HCT116 (cell line): ENCODE measurements around the gene MIA. TPM values are rescaled to one million over a fixed set of nuclear protein-coding genes. Genes with fewer than 3 reads are reported as not detected.

ENCODE experiments used
- ATAC-seq: fragments of 200-7000 bp; cut with Tn5 transposase; 2 replicates; pipeline ENCODE4 v1.9.1; 2020; ENCODE audit warnings: mild to moderate bottlenecking, moderate library complexity
- BruUV-seq: library from RNA; stranded (reverse); fragments of 400-500 nt; replicated peaks from 2 replicates; lab custom pipeline; 2021; lab: Mats Ljungman, UMichigan
- CTCF ChIA-PET: fragments of 300-600 bp; sonication (Branson Sonifier 250); formaldehyde crosslinking; loops from one replicate; lab custom pipeline; 2021; ENCODE audit warnings: antibody characterized with exemption; lab: Charles Lee
- POLR2A ChIA-PET: fragments of 300-600, 350-600 bp; sonication (Branson Sonifier 250); formaldehyde crosslinking; loops from one replicate; lab custom pipeline; 2021; ENCODE audit warnings: antibody characterized with exemption; lab: Charles Lee
- RAD21 ChIA-PET, 2 experiments: fragments of 300-600 bp; sonication (Branson Sonifier 250); formaldehyde crosslinking; loops; one replicate each; lab custom pipeline; 2023; ENCODE audit warnings: low total read pairs in 2 of 2; ENCODE audit not compliant: uncharacterized antibody in 2 of 2, unreplicated experiment in 2 of 2, low non-redundant PET in 1 of 2; lab: Charles Lee
- DNase-seq: peaks from one replicate; pipeline ENCODE4 v3.0.0-alpha.2; 2010; ENCODE audit warnings: low read depth, low spot score
- H2AFZ ChIP-seq: fragments of 200-600 bp; shearing (Covaris generic), sonication (generic); 2 replicates; pipeline ENCODE4 v1.6.1; 2017; ENCODE audit warnings: low read depth, mixed run types, mixed read lengths, antibody characterized with exemption, low read length; ENCODE audit not compliant: poor library complexity, severe bottlenecking
- H3K27ac ChIP-seq: 2 replicates; pipeline ENCODE4 v1.5.1; 2012; ENCODE audit warnings: low read depth, low read length
- H3K27me3 ChIP-seq: fragments of 200-600 bp; sonication (generic); 2 replicates; pipeline ENCODE4 v1.6.1; 2016; ENCODE audit warnings: mixed run types, low read length, mixed read lengths; ENCODE audit not compliant: insufficient read depth
- H3K36me3 ChIP-seq, 2 experiments: fragments of 200-500 bp in 1 of 2; fragments of 200-600 bp in 1 of 2; sonication (Bioruptor generic) in 1 of 2; sonication (generic) in 1 of 2; 2 replicates each; pipeline versions ENCODE4 v1.5.1 to v1.6.1; 2014 to 2016; ENCODE audit warnings: low read length in 2 of 2, inconsistent platforms in 1 of 2, mixed read lengths in 1 of 2, mixed run types in 1 of 2; ENCODE audit not compliant: insufficient read depth in 2 of 2, control insufficient read depth in 1 of 2
- H3K4me1 ChIP-seq, 2 experiments: fragments of 200-600 bp in 1 of 2; sonication (generic) in 1 of 2; 2 replicates each; pipeline versions ENCODE4 v1.5.1 to v1.6.1; 2012 to 2017; ENCODE audit warnings: low read length in 2 of 2, inconsistent platforms in 1 of 2, mild to moderate bottlenecking in 1 of 2, mixed read lengths in 1 of 2, mixed run types in 1 of 2, moderate library complexity in 1 of 2; ENCODE audit not compliant: insufficient read depth in 2 of 2, control insufficient read depth in 1 of 2
- H3K4me2 ChIP-seq: fragments of 200-600 bp; sonication (generic); 2 replicates; pipeline ENCODE4 v1.6.1; 2017; ENCODE audit warnings: mixed run types, low read length, mixed read lengths
- H3K4me3 ChIP-seq, 2 experiments: fragments of 200-600 bp in 1 of 2; sonication (generic) in 1 of 2; replicated peaks in 1 of 2; 2 replicates each; pipeline ENCODE4 v1.5.1; 2011 to 2016; ENCODE audit warnings: low read length in 2 of 2, control low read depth in 1 of 2, low read depth in 1 of 2, mild to moderate bottlenecking in 1 of 2, mixed read lengths in 1 of 2, mixed run types in 1 of 2
- H3K79me2 ChIP-seq: fragments of 200-600 bp; sonication (generic); 2 replicates; pipeline ENCODE4 v1.6.1; 2017; ENCODE audit warnings: mild to moderate bottlenecking, mixed run types, low read length, moderate library complexity, mixed read lengths; ENCODE audit not compliant: insufficient read depth
- H3K9ac ChIP-seq: fragments of 200-600 bp; sonication (generic); 2 replicates; pipeline ENCODE4 v1.6.1; 2016; ENCODE audit warnings: low read length, mixed read lengths
- H3K9me2 ChIP-seq: fragments of 200-600 bp; sonication (generic), shearing (Covaris generic); 2 replicates; pipeline ENCODE4 v1.6.1; 2017; ENCODE audit warnings: mixed run types, mild to moderate bottlenecking, moderate library complexity; ENCODE audit not compliant: insufficient read depth
- H3K9me3 ChIP-seq, 2 experiments: fragments of 200-500 bp in 1 of 2; fragments of 200-600 bp in 1 of 2; sonication (Bioruptor generic) in 1 of 2; sonication (generic) in 1 of 2; 2 replicates each; pipeline ENCODE4 v1.6.1; 2014 to 2017; ENCODE audit warnings: low read length in 2 of 2, mixed read lengths in 2 of 2, inconsistent platforms in 1 of 2, low read depth in 1 of 2, mild to moderate bottlenecking in 1 of 2, mixed run types in 1 of 2, moderate library complexity in 1 of 2; ENCODE audit not compliant: control insufficient read depth in 1 of 2, insufficient read depth in 1 of 2
- H4K20me1 ChIP-seq: fragments of 200-600 bp; sonication (generic), shearing (Covaris generic); 2 replicates; pipeline ENCODE4 v1.6.1; 2017; ENCODE audit warnings: mixed run types, mild to moderate bottlenecking, moderate library complexity; ENCODE audit not compliant: insufficient read depth
- CBX3 ChIP-seq: IDR thresholded peaks from 2 replicates; pipeline ENCODE4 v1.6.1; 2012; ENCODE audit warnings: low read depth
- EZH2 ChIP-seq: fragments of 200-600 bp; sonication (generic); IDR thresholded peaks from 2 replicates; pipeline ENCODE4 v1.6.1; 2017; ENCODE audit warnings: antibody characterized with exemption, mixed run types
- EZH2phosphoT487 ChIP-seq: fragments of 200-600 bp; IDR thresholded peaks from 2 replicates; pipeline ENCODE4 v1.6.1; 2018; ENCODE audit warnings: antibody characterized with exemption, borderline replicate concordance
- RAD21 ChIP-seq: IDR thresholded peaks from 2 replicates; pipeline ENCODE4 v1.6.1; 2012; ENCODE audit warnings: low read depth, mild to moderate bottlenecking
- REST ChIP-seq: IDR thresholded peaks from 2 replicates; pipeline ENCODE4 v1.6.1; 2012; ENCODE audit warnings: low read depth
- SRF ChIP-seq: IDR thresholded peaks from 2 replicates; pipeline ENCODE4 v1.6.1; 2012; ENCODE audit warnings: low read depth
- TCF7L2 ChIP-seq: IDR thresholded peaks from 2 replicates; pipeline ENCODE4 v1.7.0; 2011; ENCODE audit warnings: borderline replicate concordance, inconsistent platforms; ENCODE audit not compliant: insufficient read depth, insufficient read length; ENCODE audit errors: extremely low read depth
- YY1 ChIP-seq: IDR thresholded peaks from 2 replicates; pipeline ENCODE4 v1.6.1; 2011; ENCODE audit warnings: low read length, low read depth, moderate library complexity, mild to moderate bottlenecking; ENCODE audit not compliant: insufficient replicate concordance; ENCODE audit errors: extremely low read depth
- ZBTB33 ChIP-seq: IDR thresholded peaks from 2 replicates; pipeline ENCODE4 v1.6.1; 2011; ENCODE audit warnings: mild to moderate bottlenecking, low read length, moderate library complexity; ENCODE audit not compliant: insufficient replicate concordance; ENCODE audit errors: extremely low read depth
- ZFX ChIP-seq: fragments of 450-650 bp; IDR thresholded peaks from 2 replicates; pipeline ENCODE4 v1.6.1; 2017
- intact Hi-C: fragments of 100-400 bp; cut with micrococcal nuclease; formaldehyde crosslinking; loops from 2 replicates; pipeline ENCODE4 v1.10.0; 2022
- total RNA-seq: library from RNA; stranded (reverse); gene quantifications from one replicate; pipeline ENCODE4 v1.2.1, GENCODE V29; 2021; ENCODE audit not compliant: unreplicated experiment

The MIA gene
- total RNA-seq, 1 experiment from 2014 or later: 1.4 TPM

GRCh38 chr19:40780582-40780981 lies 5.3 kb downstream of the MIA start:
- Histone ChIP-seq H3K36me3 (no peaks in the 10 kb centered on the region), H3K9me2 (no peaks in the 10 kb centered on the region), H3K27ac (no peak overlapping the region), H2AFZ (no peak overlapping the region), H4K20me1 (no peaks in the 10 kb centered on the region), H3K79me2 (no peaks in the 10 kb centered on the region), H3K27me3 (no peaks in the 10 kb centered on the region), H3K9me3 (no peaks in the 10 kb centered on the region), H3K9ac (no peak overlapping the region), H3K4me2 (no peak overlapping the region), H3K4me1 (peaks cover 12 to 24% of the 10 kb centered on the region in 2 experiments), H3K4me3 (no peak overlapping the region)
- BruUV-seq: no TSS peak
- RAD21 ChIA-PET: no interaction called here
- ATAC-seq: no peak
- no peak for TF ChIP-seq EZH2phosphoT487
- no peak for TF ChIP-seq REST
- TF ChIP-seq EZH2: no peak
- no peak for TF ChIP-seq ZFX
- no peak for TF ChIP-seq TCF7L2
- no peak for TF ChIP-seq ZBTB33
- TF ChIP-seq CBX3: no peak
- no peak for TF ChIP-seq RAD21
- no peak for TF ChIP-seq SRF
- no peak for TF ChIP-seq YY1
- CTCF ChIA-PET: no interaction called here
- intact Hi-C loops: no loop called here
- DNase-seq: no peak
- POLR2A ChIA-PET: no interaction called here
